ENCODE results near the gene TMEM163. TPM values are rescaled to one million over a fixed set of nuclear protein-coding genes. Genes with fewer than 3 reads are reported as not detected.

The TMEM163 gene
- polyA plus RNA-seq, 1 experiment = not detected

DNA sequence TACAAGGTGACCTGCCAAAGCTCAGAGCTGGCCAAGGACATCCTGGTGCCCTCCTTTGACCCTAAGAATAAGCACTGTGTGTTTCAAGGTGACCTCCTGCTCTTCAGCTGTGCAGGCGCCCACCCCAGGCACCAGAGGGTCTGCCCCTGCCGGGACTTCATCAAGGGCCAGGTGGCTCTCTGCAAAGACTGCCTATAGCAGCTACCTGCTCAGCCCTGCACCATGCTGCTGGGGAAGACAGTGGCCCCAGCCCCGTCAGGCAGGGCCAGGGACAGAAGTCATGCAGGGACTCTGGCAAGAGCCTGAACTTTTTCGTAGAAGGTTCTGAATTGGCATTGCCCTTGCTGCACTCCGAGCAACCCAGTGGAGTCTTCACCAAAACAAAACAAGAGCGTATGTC, 270.1 kb downstream of the TMEM163 start:
- H3K4me3 ChIP-seq (ENCODE audit: low read depth, low read length) = no peak overlapping the region
- no peaks in the 10 kb centered on the region for H3K27me3 ChIP-seq (ENCODE audit: control insufficient read depth, insufficient read depth, low read length)
- DNase-seq (ENCODE audit: low read depth) = no peak
- peaks cover 4% of the 10 kb centered on the region; the same call in 1 of the 2 replicates for H3K36me3 ChIP-seq (ENCODE audit: control insufficient read depth, insufficient read depth, low read length)
- TF ChIP-seq CTCF (IDR thresholded peaks at IDR 0.05; ENCODE audit: insufficient read depth, low read depth, low read length) = no peak
- ChIA-PET POLR2A (no interaction called here), CTCF (interaction anchor here (1.0 to 10.3 kb wide), 5 partner anchors 12 to 74 kb away, joined by 3 to 62 read pairs (median 4); no protein-coding TSS in a partner anchor)

GRCh38 chr2:134447669-134448068, 271.1 kb downstream of the TMEM163 start:
- Histone ChIP-seq H3K27me3 (ENCODE audit: control insufficient read depth, insufficient read depth, low read length) (no peaks in the 10 kb centered on the region), H3K4me3 (ENCODE audit: low read depth, low read length) (no peak overlapping the region), H3K36me3 (ENCODE audit: control insufficient read depth, insufficient read depth, low read length) (peaks cover 4% of the 10 kb centered on the region; the same call in 1 of the 2 replicates)
- TF ChIP-seq CTCF (IDR thresholded peaks at IDR 0.05; ENCODE audit: insufficient read depth, low read depth, low read length) = no peak
- DNase-seq (ENCODE audit: low read depth) = no peak
- ChIA-PET POLR2A (no interaction called here), CTCF (interaction anchor here (1.1 to 10.3 kb wide), 6 partner anchors 11 to 563 kb away, joined by 4 to 62 read pairs (median 6); no protein-coding TSS in a partner anchor)

DNA sequence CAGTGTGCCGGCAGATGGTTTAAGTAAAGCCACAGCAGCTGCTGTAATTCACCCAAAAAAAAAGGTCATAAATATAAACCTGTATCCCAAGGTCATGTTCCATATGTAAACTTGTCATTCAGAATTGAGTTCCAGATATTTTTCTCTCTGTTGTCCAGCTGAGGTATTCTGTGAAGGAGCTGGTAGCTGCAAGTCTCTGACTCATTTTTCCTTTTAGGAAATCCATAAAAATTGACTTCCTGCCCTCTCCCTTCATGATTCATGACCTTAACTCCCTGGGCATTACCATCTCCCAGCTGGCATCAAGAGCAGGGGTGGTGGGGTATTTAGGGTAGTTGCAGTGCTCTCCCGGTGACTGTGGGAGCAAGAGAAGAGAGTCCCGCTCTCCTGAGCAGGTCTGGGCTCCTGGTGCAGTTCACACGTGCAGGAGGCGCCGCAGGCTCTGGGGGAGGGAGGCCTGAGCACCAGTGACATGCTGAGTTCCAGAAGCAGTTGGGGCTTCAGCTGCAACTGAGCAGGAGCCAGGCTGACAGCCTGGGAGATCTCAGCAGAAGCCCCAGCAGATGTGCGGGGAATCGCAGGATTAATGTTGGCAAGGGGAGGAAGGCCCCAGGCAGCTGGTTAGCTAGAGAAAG, 272.3 kb downstream of the TMEM163 start:
- ChIA-PET CTCF (interaction anchor here (1.0 to 10.3 kb wide), 10 partner anchors 9 to 562 kb away, joined by 3 to 62 read pairs (median 4); no protein-coding TSS in a partner anchor), POLR2A (no interaction called here)
- H3K36me3 ChIP-seq (ENCODE audit: control insufficient read depth, insufficient read depth, low read length) = peaks cover 7% of the 10 kb centered on the region; the same call in 1 of the 2 replicates
- no peak for DNase-seq (ENCODE audit: low read depth)
- H3K4me3 ChIP-seq (ENCODE audit: low read depth, low read length) = no peak overlapping the region
- no peaks in the 10 kb centered on the region for H3K27me3 ChIP-seq (ENCODE audit: control insufficient read depth, insufficient read depth, low read length)
- TF ChIP-seq CTCF (IDR thresholded peaks at IDR 0.05; ENCODE audit: insufficient read depth, low read depth, low read length) = no peak

DNA sequence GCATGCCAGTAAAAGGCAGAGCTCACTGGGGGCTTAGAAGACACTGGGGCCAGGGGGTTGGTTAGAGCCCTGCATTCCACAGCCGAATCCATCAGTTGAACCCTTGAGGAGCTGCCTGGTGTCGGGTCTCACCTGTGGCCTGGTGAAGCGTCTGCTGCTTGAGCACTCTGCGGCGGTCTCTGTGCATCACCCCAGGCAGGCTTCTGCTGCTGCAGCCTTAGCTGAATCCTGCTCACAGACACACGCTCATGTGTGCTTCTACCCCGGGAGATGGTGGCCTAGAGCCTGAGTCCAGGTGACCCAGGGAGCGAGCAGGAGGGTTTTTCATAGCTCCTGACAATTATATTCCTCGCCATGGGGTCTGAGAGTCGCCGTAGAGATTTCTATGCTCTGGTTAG, 272.8 kb downstream of the TMEM163 start:
- POLR2A ChIA-PET = no interaction called here
- CTCF ChIA-PET = interaction anchor here (1.0 to 10.3 kb wide), 9 partner anchors 9 to 560 kb away, joined by 3 to 62 read pairs (median 4); no protein-coding TSS in a partner anchor
- DNase-seq (ENCODE audit: low read depth) = no peak
- no peak for TF ChIP-seq CTCF (IDR thresholded peaks at IDR 0.05; ENCODE audit: insufficient read depth, low read depth, low read length)
- peaks cover 7% of the 10 kb centered on the region; the same call in 1 of the 2 replicates for H3K36me3 ChIP-seq (ENCODE audit: control insufficient read depth, insufficient read depth, low read length)
- no peaks in the 10 kb centered on the region for H3K27me3 ChIP-seq (ENCODE audit: control insufficient read depth, insufficient read depth, low read length)
- no peak overlapping the region for H3K4me3 ChIP-seq (ENCODE audit: low read depth, low read length)

DNA sequence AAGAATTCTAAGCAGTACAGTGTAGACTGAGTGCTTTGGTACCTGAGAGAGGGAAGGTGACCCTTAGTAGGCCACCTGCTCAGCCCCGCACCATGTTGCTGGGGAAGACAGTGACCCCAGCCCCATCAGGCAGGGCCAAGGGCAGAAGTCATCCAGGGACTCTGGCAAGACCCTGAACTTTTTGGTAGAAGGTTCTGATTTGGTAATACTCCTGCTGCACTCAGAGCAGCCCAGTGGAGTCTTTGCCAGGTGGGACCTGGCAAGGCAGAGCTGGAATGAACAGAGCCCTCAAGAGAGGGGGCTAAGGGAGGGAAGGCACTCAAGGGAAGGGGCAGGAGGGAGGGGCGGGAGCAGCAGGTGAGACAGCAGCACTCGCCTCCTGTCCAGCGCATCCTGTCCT, 273.7 kb downstream of the TMEM163 start:
- no peaks in the 10 kb centered on the region for H3K27me3 ChIP-seq (ENCODE audit: control insufficient read depth, insufficient read depth, low read length)
- POLR2A ChIA-PET = no interaction called here
- CTCF ChIA-PET = interaction anchor here (1.3 to 10.3 kb wide), 5 partner anchors 9 to 559 kb away, joined by 3 to 62 read pairs (median 4); no protein-coding TSS in a partner anchor
- no peak for TF ChIP-seq CTCF (IDR thresholded peaks at IDR 0.05; ENCODE audit: insufficient read depth, low read depth, low read length)
- DNase-seq (ENCODE audit: low read depth) = no peak
- no peak overlapping the region for H3K4me3 ChIP-seq (ENCODE audit: low read depth, low read length)
- peaks cover 7% of the 10 kb centered on the region; the same call in 1 of the 2 replicates for H3K36me3 ChIP-seq (ENCODE audit: control insufficient read depth, insufficient read depth, low read length)

Measured in BJ (cell line).